A549 treated with Mapracorat at 1 μM for 4 hours (cell line): ENCODE results near the gene CCAR1. TPM values are rescaled to one million over a fixed set of nuclear protein-coding genes. Genes with fewer than 3 reads are reported as not detected.

Source experiments
- total RNA-seq: library from RNA; stranded (reverse); fragments of 200-300 nt; extraction: Qiagen RNA extraction; gene quantifications from 5 replicates; pipeline ENCODE4 v1.2.3, GENCODE V29; 2022

CCAR1 gene, protein sequence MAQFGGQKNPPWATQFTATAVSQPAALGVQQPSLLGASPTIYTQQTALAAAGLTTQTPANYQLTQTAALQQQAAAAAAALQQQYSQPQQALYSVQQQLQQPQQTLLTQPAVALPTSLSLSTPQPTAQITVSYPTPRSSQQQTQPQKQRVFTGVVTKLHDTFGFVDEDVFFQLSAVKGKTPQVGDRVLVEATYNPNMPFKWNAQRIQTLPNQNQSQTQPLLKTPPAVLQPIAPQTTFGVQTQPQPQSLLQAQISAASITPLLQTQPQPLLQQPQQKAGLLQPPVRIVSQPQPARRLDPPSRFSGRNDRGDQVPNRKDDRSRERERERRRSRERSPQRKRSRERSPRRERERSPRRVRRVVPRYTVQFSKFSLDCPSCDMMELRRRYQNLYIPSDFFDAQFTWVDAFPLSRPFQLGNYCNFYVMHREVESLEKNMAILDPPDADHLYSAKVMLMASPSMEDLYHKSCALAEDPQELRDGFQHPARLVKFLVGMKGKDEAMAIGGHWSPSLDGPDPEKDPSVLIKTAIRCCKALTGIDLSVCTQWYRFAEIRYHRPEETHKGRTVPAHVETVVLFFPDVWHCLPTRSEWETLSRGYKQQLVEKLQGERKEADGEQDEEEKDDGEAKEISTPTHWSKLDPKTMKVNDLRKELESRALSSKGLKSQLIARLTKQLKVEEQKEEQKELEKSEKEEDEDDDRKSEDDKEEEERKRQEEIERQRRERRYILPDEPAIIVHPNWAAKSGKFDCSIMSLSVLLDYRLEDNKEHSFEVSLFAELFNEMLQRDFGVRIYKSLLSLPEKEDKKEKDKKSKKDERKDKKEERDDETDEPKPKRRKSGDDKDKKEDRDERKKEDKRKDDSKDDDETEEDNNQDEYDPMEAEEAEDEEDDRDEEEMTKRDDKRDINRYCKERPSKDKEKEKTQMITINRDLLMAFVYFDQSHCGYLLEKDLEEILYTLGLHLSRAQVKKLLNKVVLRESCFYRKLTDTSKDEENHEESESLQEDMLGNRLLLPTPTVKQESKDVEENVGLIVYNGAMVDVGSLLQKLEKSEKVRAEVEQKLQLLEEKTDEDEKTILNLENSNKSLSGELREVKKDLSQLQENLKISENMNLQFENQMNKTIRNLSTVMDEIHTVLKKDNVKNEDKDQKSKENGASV
- total RNA-seq = 55.4 to 64.1 TPM (median 60.4 TPM) in 5 replicates

DNA sequence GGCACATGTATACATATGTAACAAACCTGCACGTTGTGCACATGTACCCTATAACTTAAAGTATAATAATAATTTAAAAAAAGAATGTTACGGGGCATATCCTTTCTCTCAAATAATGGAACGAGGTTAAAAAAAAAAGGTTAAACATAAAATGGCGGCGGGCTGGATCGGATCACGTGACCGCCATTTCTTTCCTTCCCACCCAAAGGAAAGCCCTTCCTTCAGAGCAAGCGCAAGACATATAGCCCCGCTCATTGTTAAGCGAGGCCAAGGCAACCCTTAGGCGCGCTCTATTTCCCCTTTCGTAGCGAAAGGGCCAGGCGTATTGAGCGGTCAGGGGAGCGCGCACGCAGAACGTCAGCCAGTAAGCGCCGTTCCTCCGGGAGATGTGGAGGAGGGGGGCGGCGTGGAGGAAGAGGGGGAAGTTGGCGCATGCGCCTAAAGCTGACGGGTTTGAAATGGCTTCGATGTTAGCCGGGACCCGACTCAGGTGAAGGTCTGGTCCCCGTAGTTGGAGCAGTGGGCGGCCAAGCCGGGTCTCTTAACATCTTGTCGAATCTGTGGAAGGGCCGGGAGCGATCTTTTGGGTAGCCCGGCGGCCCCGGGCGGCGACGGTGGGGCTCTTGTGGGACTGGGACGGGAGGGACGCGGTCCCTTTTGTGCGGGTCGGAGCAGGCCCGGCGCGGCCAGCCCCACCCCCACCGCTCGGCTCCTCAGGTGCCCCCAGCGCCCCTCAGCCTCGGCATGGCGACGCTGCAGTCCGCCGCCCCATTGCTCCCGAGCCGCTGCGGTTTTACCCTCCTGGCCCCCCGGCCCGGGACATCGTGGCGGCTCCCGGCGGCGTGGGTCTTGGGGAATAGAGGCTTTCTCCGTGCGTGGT lies at the start of gene CCAR1:
CCAR1 (plus strand) TSS at position 447 of the 880 bp plus-strand sequence. CDS start 1,266 bp downstream, outside the sequence.

DNA sequence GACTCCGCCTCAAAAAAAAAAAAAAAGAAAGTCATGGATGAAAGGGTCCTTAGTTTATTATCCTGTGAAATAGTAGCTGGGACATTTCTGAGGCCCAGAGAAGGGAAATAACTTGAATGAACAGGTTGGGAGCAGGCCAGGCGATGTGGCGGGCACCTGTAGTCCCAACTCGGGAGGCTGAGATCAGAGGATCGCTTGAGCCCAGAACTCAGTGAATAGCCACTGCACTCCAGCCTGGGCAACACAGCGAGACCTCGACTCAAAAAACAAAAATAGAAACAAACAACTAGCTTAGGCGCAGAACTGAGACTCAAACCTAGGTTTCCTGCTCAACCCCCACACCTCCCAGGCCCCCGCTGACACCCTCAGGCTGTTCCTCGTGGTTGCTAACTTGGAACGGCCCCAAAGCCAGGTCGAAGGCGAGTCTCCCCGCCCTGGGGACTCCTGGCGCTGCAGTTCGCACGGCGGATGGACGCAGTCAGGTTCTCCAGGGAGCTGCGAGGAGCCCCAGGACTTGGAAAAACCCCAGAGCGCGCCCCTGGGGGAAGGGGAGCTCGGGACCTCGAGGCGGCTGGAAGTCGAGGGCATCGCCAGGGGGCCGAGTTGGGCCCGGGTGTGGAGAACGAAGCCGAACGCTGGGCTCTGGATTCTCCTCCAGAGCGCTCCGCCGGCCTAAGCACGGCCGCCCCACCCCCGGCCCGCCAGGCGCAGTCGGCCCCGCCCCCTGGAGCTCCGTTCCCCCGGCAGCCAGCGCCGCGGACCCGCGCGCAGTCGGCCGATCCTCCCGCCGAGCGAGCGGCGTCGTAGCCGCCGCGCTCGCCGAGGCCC lies 105.9 kb downstream of the CCAR1 start, which contains the start of gene STOX1:
STOX1 (plus strand) TSS at position 768 of the 828 bp plus-strand sequence. CDS start 93 bp downstream, outside the sequence.

Other genes starting within 250 kb of the CCAR1 start
- 8.5 to 11.6 TPM (median 9.1 TPM) in 5 replicates for gene DNA2, start 249.3 kb upstream of the CCAR1 start, total RNA-seq
- 16.8 to 18.5 TPM (median 18.4 TPM) in 5 replicates for gene SLC25A16, start 193.7 kb upstream of the CCAR1 start, total RNA-seq
- 0.41 to 0.65 TPM (median 0.56 TPM) in 5 replicates for gene TET1, start 160.9 kb upstream of the CCAR1 start, total RNA-seq
- 0.33 to 0.86 TPM (median 0.60 TPM) in 5 replicates for gene STOX1, start 106.3 kb downstream of the CCAR1 start, total RNA-seq
- 30.5 to 38.0 TPM (median 36.0 TPM) in 5 replicates for gene DDX50, start 180.1 kb downstream of the CCAR1 start, total RNA-seq
- gene DDX21, start 234.9 kb downstream of the CCAR1 start, total RNA-seq = 116 to 145 TPM (median 129 TPM) in 5 replicates